HG03159 (cell line): ENCODE measurements around the gene SLAIN1.
A peak's percentile ranks its signal among the peaks of the same experiment; 100 is the strongest.

Experiments used
- ATAC-seq: cut with Tn5 transposase; IDR thresholded peaks from one replicate; pipeline ENCODE4 v1.9.1; 2021; ENCODE audit warnings: mild to moderate bottlenecking, moderate library complexity; ENCODE audit not compliant: unreplicated experiment

Gene SLAIN1

GRCh38 chr13:77749344-77749880 lies 51.9 kb downstream of the SLAIN1 start:
- ATAC-seq: no peak

- peak; percentile 84 for ATAC-seq
Observed at GRCh38 chr13:77751513-77752456, 54.3 kb downstream of the SLAIN1 start.

GRCh38 chr13:77752512-77753069 lies 55.1 kb downstream of the SLAIN1 start:
- no peak for ATAC-seq

GRCh38 chr13:77760893-77761292 lies 63.4 kb downstream of the SLAIN1 start:
- no peak for ATAC-seq

- no peak for ATAC-seq
Observed at GRCh38 chr13:77767413-77767812, 69.9 kb downstream of the SLAIN1 start.

GRCh38 chr13:77774181-77774580 lies 76.7 kb downstream of the SLAIN1 start:
- no peak for ATAC-seq

- no peak for ATAC-seq
Observed at GRCh38 chr13:77776704-77777103, 79.2 kb downstream of the SLAIN1 start.

GRCh38 chr13:77779552-77780272 lies 82.2 kb downstream of the SLAIN1 start:
- ATAC-seq: peak; percentile 87

GRCh38 chr13:77781808-77782207 lies 84.3 kb downstream of the SLAIN1 start:
- no peak for ATAC-seq

GRCh38 chr13:77784515-77784914 lies 87.0 kb downstream of the SLAIN1 start:
- ATAC-seq: no peak

GRCh38 chr13:77786695-77787287 lies 89.3 kb downstream of the SLAIN1 start:
- ATAC-seq: no peak

- no peak for ATAC-seq
Observed at GRCh38 chr13:77789376-77789775, 91.9 kb downstream of the SLAIN1 start.

GRCh38 chr13:77800219-77800618 lies 102.7 kb downstream of the SLAIN1 start:
- ATAC-seq: no peak

GRCh38 chr13:77806518-77806917 lies 109.0 kb downstream of the SLAIN1 start:
- ATAC-seq: no peak

GRCh38 chr13:77807431-77808135 lies 110.1 kb downstream of the SLAIN1 start:
- ATAC-seq: no peak

- peak; percentile 60 for ATAC-seq
Observed at GRCh38 chr13:77810430-77810829, 112.9 kb downstream of the SLAIN1 start.

GRCh38 chr13:77810878-77811277 lies 113.4 kb downstream of the SLAIN1 start:
- no peak for ATAC-seq

GRCh38 chr13:77811381-77811780 lies 113.9 kb downstream of the SLAIN1 start:
- ATAC-seq: no peak

GRCh38 chr13:77811981-77812380 lies 114.5 kb downstream of the SLAIN1 start:
- ATAC-seq: no peak
